Stimulated activated CD4-positive, alpha-beta T cell treated with anti-CD3 and anti-CD28 coated beads, Interleukin-4, amount 100 ng/mL, for 1 hour (primary cell): Measurements from ENCODE around the gene PRKCE.

Source experiments
- DNase-seq: peaks from one replicate; pipeline ENCODE4 v3.0.0-alpha.2; 2020

The PRKCE gene

DNA sequence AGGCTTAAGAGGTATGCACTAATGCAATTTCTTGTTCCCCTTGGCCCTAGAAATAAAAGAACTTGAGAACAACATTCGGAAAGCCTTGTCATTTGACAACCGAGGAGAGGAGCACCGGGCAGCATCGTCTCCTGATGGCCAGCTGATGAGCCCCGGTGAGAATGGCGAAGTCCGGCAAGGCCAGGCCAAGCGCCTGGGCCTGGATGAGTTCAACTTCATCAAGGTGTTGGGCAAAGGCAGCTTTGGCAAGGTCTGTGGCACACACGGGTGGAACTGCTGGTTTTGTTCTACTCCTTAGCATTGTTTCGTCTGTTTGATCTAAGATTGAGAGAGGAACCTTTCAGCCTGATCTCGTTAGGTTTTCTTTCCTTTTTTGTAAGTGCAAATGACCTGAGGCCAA lies 355.9 kb downstream of the PRKCE start:
- no peak for DNase-seq

DNA sequence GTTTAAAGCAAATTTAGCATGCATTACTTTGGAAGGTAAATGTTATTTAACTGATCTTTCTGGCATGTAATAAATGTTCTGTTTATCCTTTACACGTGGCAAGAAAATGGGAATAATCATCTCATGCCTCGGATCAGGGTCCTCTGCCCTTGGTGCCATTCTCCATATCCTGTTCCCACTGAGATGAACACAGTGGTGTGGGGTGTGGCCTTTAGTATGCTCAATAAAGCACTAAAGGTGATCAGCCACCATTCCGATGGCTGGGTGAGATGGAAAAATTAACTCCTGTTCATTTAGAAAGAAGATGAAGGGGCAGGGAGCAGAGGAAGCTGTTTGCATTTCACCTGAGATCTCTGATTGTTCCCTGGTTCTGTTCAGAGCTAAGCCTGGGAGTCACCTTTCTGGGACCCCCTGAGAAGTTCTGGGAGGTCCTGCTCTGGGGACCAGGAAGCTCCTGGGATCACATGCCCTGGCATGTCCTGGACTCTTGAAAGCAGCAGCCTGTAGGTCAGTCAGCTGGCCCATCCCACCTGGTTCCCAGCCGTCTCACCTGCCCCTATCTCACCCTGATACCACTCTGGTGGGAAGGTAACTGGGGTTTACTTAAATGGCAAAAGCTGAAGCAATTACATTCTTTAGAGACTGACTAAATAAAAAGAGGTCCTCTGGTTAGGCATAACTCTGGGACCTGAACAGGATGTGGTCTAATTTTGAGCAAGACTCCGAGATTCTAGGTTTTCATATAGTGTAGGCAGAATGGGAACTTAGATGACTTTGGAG lies 356.8 kb downstream of the PRKCE start:
- DNase-seq = no peak

GRCh38 chr2:46009315-46009714 lies 357.8 kb downstream of the PRKCE start:
- no peak for DNase-seq

DNA sequence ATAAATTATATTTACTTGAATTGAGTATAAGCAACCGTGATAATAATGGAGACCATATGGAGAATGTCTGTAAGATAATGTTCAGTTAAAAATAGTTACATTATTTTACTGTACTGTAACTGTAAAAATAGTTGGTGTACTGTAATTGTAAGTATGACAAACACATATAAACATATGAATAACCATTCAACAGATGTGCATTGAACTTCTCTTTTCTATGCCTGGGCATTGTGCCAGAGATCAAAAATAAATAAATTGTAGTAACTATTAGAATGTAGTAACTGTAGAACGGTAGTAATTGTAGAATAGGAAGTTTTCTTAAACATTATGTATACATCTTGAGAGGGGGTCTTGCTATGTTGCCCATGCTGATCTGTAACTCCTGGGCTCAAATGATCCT lies 358.3 kb downstream of the PRKCE start:
- DNase-seq = no peak

DNA sequence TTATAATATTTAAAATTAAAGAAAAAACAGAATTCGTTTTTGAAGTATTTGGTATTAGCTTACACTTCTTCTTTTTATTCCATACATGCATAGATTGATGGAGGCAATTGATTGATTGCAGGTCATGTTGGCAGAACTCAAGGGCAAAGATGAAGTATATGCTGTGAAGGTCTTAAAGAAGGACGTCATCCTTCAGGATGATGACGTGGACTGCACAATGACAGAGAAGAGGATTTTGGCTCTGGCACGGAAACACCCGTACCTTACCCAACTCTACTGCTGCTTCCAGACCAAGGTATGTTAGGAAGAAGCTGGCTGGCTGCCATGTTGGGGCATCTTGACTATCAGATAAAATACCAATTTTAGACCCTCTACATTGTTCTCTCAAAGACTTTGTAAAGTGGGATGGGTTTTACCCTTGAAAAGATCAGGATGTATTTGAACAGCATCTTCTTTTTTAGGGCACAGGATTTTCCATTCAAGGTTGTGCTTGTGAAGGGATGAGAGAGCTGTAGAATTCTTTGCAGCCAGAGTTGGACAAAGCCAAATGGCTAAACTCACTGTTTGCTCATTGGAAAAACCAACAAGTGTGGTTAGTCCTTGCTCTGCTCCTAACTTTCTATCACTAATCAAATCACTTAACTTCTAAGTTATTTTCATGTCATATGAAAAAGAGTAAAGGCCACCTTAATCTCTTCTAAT lies 358.9 kb downstream of the PRKCE start:
- DNase-seq = no peak

DNA sequence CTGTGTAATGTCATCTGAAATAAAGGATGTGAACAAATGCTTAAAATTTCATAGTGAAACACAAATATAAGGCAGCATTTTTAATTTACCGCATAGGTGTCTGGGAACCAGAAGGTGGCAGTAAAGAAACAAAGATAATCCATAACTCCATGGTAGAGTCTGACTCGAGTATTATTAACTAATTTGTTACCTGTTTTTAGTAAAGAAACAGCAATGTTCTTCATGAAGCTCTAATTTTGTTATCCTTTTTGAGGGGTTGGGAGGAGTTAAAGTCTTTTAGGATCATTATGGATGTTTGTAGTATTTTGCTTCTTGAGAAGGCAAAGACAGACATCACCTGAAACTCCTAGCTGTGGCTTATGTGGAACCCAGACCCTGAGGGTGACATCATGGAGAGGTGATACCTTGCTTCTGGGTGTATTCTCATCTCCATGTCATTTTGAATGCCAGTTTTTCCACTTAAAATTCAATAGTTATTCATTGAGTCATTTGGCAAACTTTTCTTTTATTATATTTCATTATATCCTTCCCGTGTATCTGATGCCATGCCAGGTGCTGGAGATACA lies 359.5 kb downstream of the PRKCE start:
- DNase-seq = no peak

- DNase-seq = no peak
Observed at GRCh38 chr2:46012618-46013240, 361.3 kb downstream of the PRKCE start.

DNA sequence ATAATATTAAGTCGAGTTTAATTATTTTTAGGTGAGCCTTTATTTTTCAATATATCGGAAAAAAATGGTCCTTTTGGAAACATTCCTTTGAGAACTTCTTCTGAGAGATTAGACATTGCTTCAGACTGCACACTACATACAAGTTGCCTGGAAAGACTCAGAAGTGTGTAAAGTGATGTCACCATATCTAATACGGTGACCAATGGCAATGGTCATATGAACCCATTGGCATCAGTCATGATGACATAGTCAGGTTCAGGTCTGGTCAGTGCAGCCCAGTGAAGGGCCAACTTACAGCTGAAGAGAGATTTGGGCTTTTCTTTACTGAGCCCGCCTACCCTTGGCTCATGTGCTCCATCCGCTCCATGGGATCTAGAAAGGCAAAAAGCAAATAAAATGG lies 362.3 kb downstream of the PRKCE start:
- no peak for DNase-seq

- no peak for DNase-seq
Observed at GRCh38 chr2:46014911-46015654, 363.6 kb downstream of the PRKCE start.

- no peak for DNase-seq
Observed at GRCh38 chr2:46015671-46016070, 364.2 kb downstream of the PRKCE start.

GRCh38 chr2:46016091-46016490 lies 364.6 kb downstream of the PRKCE start:
- no peak for DNase-seq

DNA sequence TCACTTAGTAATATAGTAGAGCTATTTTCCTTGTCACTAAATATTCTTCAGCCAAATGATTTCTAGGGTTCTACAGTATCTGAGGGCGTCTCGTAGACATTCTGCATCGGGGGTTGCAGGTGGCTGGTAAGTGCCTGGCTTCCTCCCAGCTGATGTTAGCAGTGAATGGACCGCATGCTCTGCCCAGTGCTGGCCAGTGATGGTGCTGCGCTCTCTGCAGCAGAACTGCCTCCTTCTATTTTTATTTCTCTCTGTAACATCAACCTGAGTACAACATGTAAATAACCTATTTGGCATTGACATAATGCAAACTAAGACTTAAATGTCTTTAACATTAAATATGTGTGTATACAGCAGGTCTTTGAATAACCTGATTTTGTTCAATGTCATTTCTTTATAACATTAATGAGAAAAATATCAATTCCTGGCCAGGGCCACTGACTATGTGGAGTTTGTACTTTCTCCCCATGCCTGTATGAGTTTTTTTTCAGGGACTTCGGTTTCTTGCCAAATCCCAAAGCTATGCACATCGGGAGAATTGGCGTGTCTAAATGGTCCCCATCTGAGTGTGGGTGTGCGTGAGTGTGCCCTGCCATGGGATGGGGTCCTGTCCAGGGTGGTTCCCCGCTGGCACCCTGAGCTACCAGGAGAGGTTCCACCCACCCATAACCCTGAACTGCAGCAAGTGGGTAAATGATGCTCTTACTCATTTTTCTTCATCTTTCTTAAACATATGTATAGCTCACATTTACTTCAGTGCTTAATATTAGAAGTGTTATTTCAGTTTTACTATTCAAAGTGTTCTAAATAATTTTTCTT lies 367.5 kb downstream of the PRKCE start:
- no peak for DNase-seq

DNA sequence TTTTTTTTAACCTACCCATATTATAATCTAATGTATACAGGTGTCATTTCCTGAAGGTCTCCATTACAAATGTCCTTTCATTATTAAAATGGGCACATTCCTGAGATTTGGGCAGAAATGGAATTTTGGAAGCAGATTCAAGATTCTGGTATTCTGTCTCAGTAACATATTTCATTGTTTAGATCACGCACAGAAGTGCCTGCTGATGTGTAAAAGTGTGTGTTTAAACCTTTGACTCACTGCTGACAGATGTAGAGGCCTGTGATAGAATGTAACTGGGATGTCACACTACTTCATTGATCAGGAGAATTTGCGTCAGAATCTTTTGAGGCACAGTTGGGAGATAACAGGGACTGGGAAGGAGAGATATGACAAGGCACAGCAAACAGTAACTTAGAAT lies 368.9 kb downstream of the PRKCE start:
- DNase-seq = no peak

- DNase-seq = no peak
Observed at GRCh38 chr2:46023165-46023854, 371.8 kb downstream of the PRKCE start.

DNA sequence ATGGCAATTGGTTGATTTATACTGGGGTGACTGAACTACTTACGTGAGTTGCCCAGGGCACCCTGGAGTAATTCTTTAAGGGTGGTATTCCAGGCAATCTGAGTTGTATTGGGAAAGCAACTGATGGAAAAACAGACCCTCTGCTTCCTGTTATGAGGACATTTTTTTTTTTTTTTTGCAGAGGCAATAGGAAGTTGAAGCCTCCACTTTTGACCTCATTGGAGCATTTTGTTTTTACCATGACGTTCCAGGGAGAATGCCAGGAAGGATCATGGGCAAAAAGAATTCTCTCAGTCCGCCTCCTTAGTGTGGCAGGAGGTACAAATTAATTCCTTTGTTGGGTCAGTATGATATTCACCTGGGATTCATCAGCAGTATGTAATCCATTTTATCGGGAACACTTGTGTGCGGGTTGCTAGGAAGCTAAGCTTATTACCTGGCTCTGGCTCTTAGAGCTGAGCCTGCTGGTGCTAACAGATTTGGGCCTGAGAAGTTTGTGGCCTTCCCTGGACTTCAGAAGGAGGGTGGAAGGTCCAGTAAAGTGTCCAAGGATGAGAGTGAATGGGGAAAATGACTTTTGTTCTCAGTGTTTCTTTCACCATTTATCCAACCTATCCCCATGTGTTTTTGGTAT lies 372.8 kb downstream of the PRKCE start:
- DNase-seq = no peak

GRCh38 chr2:46025081-46025480 lies 373.6 kb downstream of the PRKCE start:
- DNase-seq = no peak

- DNase-seq = no peak
Observed at GRCh38 chr2:46025676-46026075, 374.2 kb downstream of the PRKCE start.

DNA sequence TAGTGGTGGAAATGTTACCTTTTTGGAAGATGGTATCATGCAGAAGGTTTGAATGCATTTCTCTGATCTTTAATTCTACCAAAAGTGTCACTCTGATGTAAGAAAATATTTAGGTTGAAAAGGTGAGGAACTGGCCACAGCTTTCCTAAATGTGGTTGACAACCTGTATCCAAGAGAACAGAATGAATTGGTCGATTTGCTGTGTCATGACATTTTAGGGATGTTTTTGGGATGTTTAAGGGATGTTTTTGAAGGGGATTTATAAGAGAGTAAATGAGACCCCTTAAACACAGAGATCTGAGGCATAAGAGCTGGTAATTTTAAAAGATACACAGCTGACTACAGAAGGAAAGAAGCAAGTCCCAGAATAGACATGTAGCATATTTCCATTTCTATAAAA lies 375.0 kb downstream of the PRKCE start:
- DNase-seq = no peak

GRCh38 chr2:46029332-46029811 lies 377.9 kb downstream of the PRKCE start:
- no peak for DNase-seq

DNA sequence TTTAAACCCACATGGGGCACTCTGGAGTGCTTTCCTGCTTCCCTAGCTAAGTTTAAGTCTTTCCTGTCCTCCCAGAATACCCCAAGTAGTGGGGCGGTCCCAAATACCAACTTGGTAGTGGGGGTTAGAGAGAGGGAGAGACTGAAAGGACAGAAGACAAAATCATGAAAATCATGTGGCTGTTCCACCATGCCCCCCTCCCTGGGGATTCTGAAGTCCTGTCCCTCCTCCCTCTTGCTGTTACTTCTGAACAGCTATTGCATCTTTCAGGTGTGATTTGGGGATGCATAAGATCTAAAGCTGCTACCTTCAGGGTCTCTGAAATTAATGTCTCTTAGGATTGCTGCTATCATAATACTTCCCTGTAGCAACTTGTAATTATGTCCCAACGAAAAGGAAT lies 378.9 kb downstream of the PRKCE start:
- no peak for DNase-seq
